Transverse colon (tissue), 4 donors: ENCODE data around the gene CCDC177. TPM values are rescaled to one million over a fixed set of nuclear protein-coding genes. Genes with fewer than 3 reads are reported as not detected.

Experiments
- DNase-seq: peaks from one replicate; pipeline ENCODE4 v3.0.0-alpha.2; 2019
- H3K27ac ChIP-seq, 4 donors: fragments of 200-600 bp; sonication (generic); 2 replicates each; pipeline ENCODE4 v1.5.1; 2016 to 2018; ENCODE audit warnings: inconsistent platforms in 4 of 4
- H3K27me3 ChIP-seq: fragments of 200-600 bp; sonication (generic); 2 replicates; pipeline ENCODE4 v1.5.1; 2017; ENCODE audit warnings: inconsistent platforms
- H3K36me3 ChIP-seq, 4 donors: fragments of 200-600 bp; sonication (generic); 2 replicates each; pipeline ENCODE4 v1.5.1; 2017 to 2019; ENCODE audit warnings: inconsistent platforms in 4 of 4
- H3K4me1 ChIP-seq, 4 donors: fragments of 200-600 bp; sonication (generic); 2 replicates each; pipeline ENCODE4 v1.5.1; 2017 to 2020; ENCODE audit warnings: inconsistent platforms in 4 of 4
- H3K4me3 ChIP-seq, 4 donors: fragments of 200-600 bp; sonication (generic); 1 replicate in 1 of 4; 2 replicates in 3 of 4; pipeline versions ENCODE4 v1.5.1 to v1.6.1; 2017 to 2019; ENCODE audit warnings: inconsistent platforms in 4 of 4
- H3K9me3 ChIP-seq, 2 donors: fragments of 200-600 bp; sonication (generic); 2 replicates each; pipeline ENCODE4 v1.5.1; 2017 to 2019; ENCODE audit warnings: inconsistent platforms in 2 of 2
- CTCF ChIP-seq, 5 experiments: fragments of 200-600 bp in 3 of 5; fragments of 450-650 bp in 2 of 5; sonication (generic) in 3 of 5; IDR thresholded peaks; 1 replicate in 2 of 5; 2 replicates in 3 of 5; pipeline ENCODE4 v1.5.1; 2016 to 2017; ENCODE audit warnings: antibody characterized with exemption in 5 of 5, inconsistent platforms in 3 of 5, mild to moderate bottlenecking in 2 of 5, moderate library complexity in 1 of 5
- EP300 ChIP-seq: sonication (generic); formaldehyde crosslinking; IDR thresholded peaks from one replicate; pipeline ENCODE4 v1.6.1; 2017; ENCODE audit warnings: antibody characterized with exemption, low read depth
- POLR2A ChIP-seq: fragments of 450-650 bp; IDR thresholded peaks from one replicate; pipeline ENCODE4 v1.6.1; 2016; ENCODE audit warnings: antibody characterized with exemption, mild to moderate bottlenecking, moderate library complexity
- POLR2AphosphoS5 ChIP-seq, 3 donors: sonication (generic); formaldehyde crosslinking; IDR thresholded peaks; one replicate each; pipeline ENCODE4 v1.6.1; 2016; ENCODE audit warnings: antibody characterized with exemption in 3 of 3
- WGBS, 2 donors: methylation state at CpG; one replicate each; pipeline ENCODE4 v1.1.5; 2018; ENCODE audit warnings: low coverage in 1 of 2; 5-methylcytosine and 5-hydroxymethylcytosine counted together
- in situ Hi-C, 4 donors: fragments of 200-750 bp; cut with MboI; loops; one replicate each; pipeline versions ENCODE4 v1.15.0 to v1.15.1; 2017; ENCODE audit warnings: low sequenced_read_pairs in 3 of 4, low pct_ligation_motif_present in 1 of 4, low pct_unique_long_range_greater_than_20kb in 1 of 4
- intact Hi-C: fragments of 100-400 bp; cut with DNase I; formaldehyde crosslinking; loops from one replicate; pipeline ENCODE4 v1.15.1; 2023; ENCODE audit warnings: low total_unique reads
- total RNA-seq, 4 donors: library from RNA; depleted of rRNA; stranded (reverse); fragments of >200 nt; gene quantifications; one replicate each; pipeline ENCODE4 v1.1.0, GENCODE V29; 2016

The CCDC177 gene
- total RNA-seq, 4 donors from 2014 or later, result not detected

GRCh38 chr14:69567563-69567962 lies 7.1 kb downstream of the CCDC177 start:
- intact Hi-C loops (no loop called here), in situ Hi-C loops (no loop called here)
- Histone ChIP-seq H3K4me1 (peaks cover 0 to 13% (median 12%) of the 10 kb centered on the region in 4 donors), H3K9me3 (no peaks in the 10 kb centered on the region), H3K4me3 (no peak overlapping the region), H3K27ac (no peak overlapping the region), H3K27me3 (peaks cover 85% of the 10 kb centered on the region), H3K36me3 (no peaks in the 10 kb centered on the region)
- 77 to 90% methylated on average over 2 to 5 of the region's 5 CpGs for WGBS, 2 donors
- TF ChIP-seq CTCF (IDR thresholded peaks at IDR 0.05) (no peak), POLR2A (no peak), POLR2AphosphoS5 (IDR thresholded peaks at IDR 0.05) (no peak), EP300 (no peak)
- DNase-seq, result no peak

- TF ChIP-seq POLR2A (no peak), EP300 (no peak), CTCF (IDR thresholded peaks at IDR 0.05) (no peak), POLR2AphosphoS5 (IDR thresholded peaks at IDR 0.05) (no peak)
- no peak for DNase-seq
- Histone ChIP-seq H3K27ac (no peak overlapping the region), H3K27me3 (peaks cover 64% of the 10 kb centered on the region), H3K4me3 (no peak overlapping the region), H3K4me1 (no peaks in the 10 kb centered on the region), H3K36me3 (no peaks in the 10 kb centered on the region), H3K9me3 (no peaks in the 10 kb centered on the region)
- in situ Hi-C loops, result no loop called here
- intact Hi-C loops, result no loop called here
Measured at GRCh38 chr14:69561893-69562292, 12.8 kb downstream of the CCDC177 start.

GRCh38 chr14:69560826-69561225 lies 13.8 kb downstream of the CCDC177 start:
- Histone ChIP-seq H3K36me3 (no peaks in the 10 kb centered on the region), H3K27ac (no peak overlapping the region), H3K4me1 (no peaks in the 10 kb centered on the region), H3K9me3 (no peaks in the 10 kb centered on the region), H3K27me3 (peaks cover 54% of the 10 kb centered on the region), H3K4me3 (no peak overlapping the region)
- in situ Hi-C loops (no loop called here), intact Hi-C loops (no loop called here)
- TF ChIP-seq EP300, result no peak
- TF ChIP-seq POLR2AphosphoS5 (IDR thresholded peaks at IDR 0.05), result no peak
- no peak for TF ChIP-seq CTCF (IDR thresholded peaks at IDR 0.05)
- TF ChIP-seq POLR2A, result no peak
- WGBS, 2 donors, result 86 to 92% methylated on average over 4 to 7 of the region's 7 CpGs
- no peak for DNase-seq

- Histone ChIP-seq H3K4me1 (no peaks in the 10 kb centered on the region), H3K36me3 (no peaks in the 10 kb centered on the region), H3K4me3 (no peak overlapping the region), H3K9me3 (no peaks in the 10 kb centered on the region), H3K27ac (no peak overlapping the region), H3K27me3 (peaks cover 46% of the 10 kb centered on the region)
- DNase-seq, result no peak
- in situ Hi-C loops (no loop called here), intact Hi-C loops (no loop called here)
- 32% methylated on average over 6 of the region's 6 CpGs; no CpG with 5 or more reads in 1 of the 2 donors for WGBS, 2 donors
- TF ChIP-seq POLR2A (no peak), POLR2AphosphoS5 (IDR thresholded peaks at IDR 0.05) (no peak), CTCF (IDR thresholded peaks at IDR 0.05) (no peak), EP300 (no peak)
Measured at GRCh38 chr14:69559581-69560011, 15.1 kb downstream of the CCDC177 start.
